ENCODE measurements around the gene CRYL1.

CRYL1 gene

GRCh38 chr13:20362484-20363041 lies 163.1 kb downstream of the CRYL1 start:
- DNase-seq, result no peak

- no peak for DNase-seq
Observed at GRCh38 chr13:20360835-20361412, 164.7 kb downstream of the CRYL1 start.

DNA sequence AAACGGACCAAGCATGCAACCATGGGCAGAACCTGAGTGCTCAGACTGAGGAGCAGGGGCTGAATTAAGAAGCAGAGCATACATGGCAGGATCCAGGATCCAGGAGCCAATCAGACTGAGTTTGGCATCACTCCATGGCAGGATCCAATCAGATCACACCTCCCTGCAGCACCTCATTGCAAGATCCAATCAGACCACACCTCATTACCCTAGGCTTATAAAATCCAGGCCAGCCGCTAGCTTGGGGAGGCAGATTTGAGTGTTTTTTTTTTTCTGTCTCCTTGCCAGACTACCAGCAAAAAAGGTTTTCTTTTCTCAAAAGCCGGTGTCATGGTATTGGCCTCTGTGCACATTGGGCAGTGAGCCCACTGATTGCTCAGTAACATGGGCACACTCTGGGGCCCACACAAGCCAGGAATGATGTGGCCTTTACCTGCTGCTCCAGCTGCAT lies 165.6 kb downstream of the CRYL1 start:
- no peak for DNase-seq

GRCh38 chr13:20359335-20359734 lies 166.3 kb downstream of the CRYL1 start:
- no peak for DNase-seq

DNA sequence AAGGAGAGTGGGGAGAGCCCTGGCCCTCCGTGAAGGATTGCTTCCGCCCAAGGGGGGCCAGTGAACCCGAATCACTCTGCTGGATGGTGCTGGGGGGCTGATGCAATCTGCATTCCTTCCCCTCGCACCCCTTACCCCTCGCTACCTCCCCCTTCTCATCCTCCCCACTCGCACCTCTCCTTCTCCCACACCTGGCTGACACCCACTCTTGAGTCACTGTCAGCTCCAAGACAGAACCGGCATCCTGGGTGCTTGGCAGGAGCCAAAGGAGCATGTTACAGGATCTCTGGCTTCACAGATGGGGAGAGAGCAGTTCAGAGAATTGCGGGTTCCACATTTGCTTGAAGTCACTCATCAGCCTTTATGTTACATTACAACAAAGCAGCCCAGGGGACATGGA lies 167.6 kb downstream of the CRYL1 start:
- DNase-seq, result no peak

DNA sequence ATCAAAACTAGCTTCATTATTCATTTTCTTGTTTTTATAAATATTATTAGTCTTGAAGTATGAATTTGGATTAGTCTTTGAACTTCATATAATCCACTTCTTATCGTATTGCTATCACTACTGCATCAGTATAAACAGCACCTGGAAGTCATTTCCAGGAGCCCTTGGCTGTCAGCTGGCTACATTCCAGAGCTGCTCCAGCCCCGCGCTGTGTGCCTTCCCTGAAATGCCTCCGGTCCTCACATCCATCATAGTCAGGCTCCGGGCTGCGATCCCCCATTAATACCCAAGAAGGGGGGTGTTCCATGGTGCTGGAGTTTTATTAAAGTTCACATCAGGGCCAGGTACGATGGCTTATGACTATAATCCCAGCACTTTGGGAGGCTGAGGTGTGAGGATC lies 169.2 kb downstream of the CRYL1 start:
- DNase-seq, result no peak

DNA sequence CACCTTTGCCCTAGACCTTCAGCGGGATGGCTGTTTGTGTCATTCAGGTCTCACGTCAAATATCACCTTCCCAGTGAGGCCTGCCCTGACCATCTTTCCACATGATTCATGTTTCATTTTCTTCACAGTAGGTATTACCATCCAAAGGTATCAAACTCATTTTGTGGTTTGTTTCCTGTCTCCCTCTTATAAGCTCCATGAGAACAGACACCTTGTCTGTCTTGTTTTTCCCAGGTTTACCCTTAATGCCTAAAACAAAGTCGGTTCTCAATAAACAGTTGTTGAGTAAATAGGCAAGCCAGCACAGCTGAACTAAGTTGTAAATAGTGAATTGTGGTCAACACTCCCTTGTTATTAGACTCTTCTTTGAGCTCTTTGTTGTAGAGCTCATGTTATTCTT lies 170.9 kb downstream of the CRYL1 start:
- no peak for DNase-seq

GRCh38 chr13:20353973-20354372 lies 171.7 kb downstream of the CRYL1 start:
- DNase-seq, result no peak

Measured in 8988T (cell line).